ENCODE data around the gene RRM2.
A peak's percentile ranks its signal among the peaks of the same experiment; 100 is the strongest.
"Not testable (repeated sequence)": the region's sequence is repeated elsewhere in the genome, so short reads cannot be mapped to it uniquely, and the experiment has no call there.

The RRM2 gene

GRCh38 chr2:10091182-10091888 is 31.2 kb upstream of the RRM2 start:
- DNase-seq (ENCODE audit: low read depth in 2 of 2, low spot score in 1 of 2), result no peak

GRCh38 chr2:10091889-10092244 is 30.7 kb upstream of the RRM2 start:
- DNase-seq (ENCODE audit: low read depth in 2 of 2, low spot score in 1 of 2), result not testable (repeated sequence)

- no peak for DNase-seq (ENCODE audit: low read depth in 2 of 2, low spot score in 1 of 2)
Observed at GRCh38 chr2:10094271-10094814, 28.2 kb upstream of the RRM2 start.

- no peak for DNase-seq (ENCODE audit: low read depth in 2 of 2, low spot score in 1 of 2)
Observed at GRCh38 chr2:10095175-10095574, 27.4 kb upstream of the RRM2 start.

- DNase-seq (ENCODE audit: low read depth in 2 of 2, low spot score in 1 of 2), result no peak
Observed at GRCh38 chr2:10096641-10097040, 25.9 kb upstream of the RRM2 start.

- no peak for DNase-seq (ENCODE audit: low read depth in 2 of 2, low spot score in 1 of 2)
Observed at GRCh38 chr2:10097352-10098148, 25.0 kb upstream of the RRM2 start.

GRCh38 chr2:10101491-10101890 is 21.0 kb upstream of the RRM2 start:
- DNase-seq (ENCODE audit: low read depth in 2 of 2, low spot score in 1 of 2), result no peak

- no peak for DNase-seq (ENCODE audit: low read depth in 2 of 2, low spot score in 1 of 2)
Observed at GRCh38 chr2:10103179-10103578, 19.4 kb upstream of the RRM2 start.

GRCh38 chr2:10104906-10105305 is 17.6 kb upstream of the RRM2 start:
- not testable (repeated sequence) for DNase-seq (ENCODE audit: low read depth in 2 of 2, low spot score in 1 of 2)

GRCh38 chr2:10109311-10109710 is 13.2 kb upstream of the RRM2 start:
- DNase-seq (ENCODE audit: low read depth in 2 of 2, low spot score in 1 of 2), result no peak

GRCh38 chr2:10119027-10119325 is 3.6 kb upstream of the RRM2 start:
- no peak for DNase-seq (ENCODE audit: low read depth in 2 of 2, low spot score in 1 of 2)

- DNase-seq (ENCODE audit: low read depth in 2 of 2, low spot score in 1 of 2), result no peak
Observed at GRCh38 chr2:10119601-10120157, 2.9 kb upstream of the RRM2 start.

GRCh38 chr2:10120158-10120876 is 2.2 kb upstream of the RRM2 start:
- DNase-seq (ENCODE audit: low read depth in 2 of 2, low spot score in 1 of 2), result peak; percentile 79 to 85

GRCh38 chr2:10120877-10121574 is 1.5 kb upstream of the RRM2 start:
- no peak for DNase-seq (ENCODE audit: low read depth in 2 of 2, low spot score in 1 of 2)

GRCh38 chr2:10123281-10123680 is 742 bp downstream of the RRM2 start:
- DNase-seq (ENCODE audit: low read depth in 2 of 2, low spot score in 1 of 2), result no peak

GRCh38 chr2:10124538-10125045 is 2.1 kb downstream of the RRM2 start:
- no peak for DNase-seq (ENCODE audit: low read depth in 2 of 2, low spot score in 1 of 2)

GRCh38 chr2:10125842-10126631 is 3.5 kb downstream of the RRM2 start:
- DNase-seq (ENCODE audit: low read depth in 2 of 2, low spot score in 1 of 2), result no peak

- no peak for DNase-seq (ENCODE audit: low read depth in 2 of 2, low spot score in 1 of 2)
Observed at GRCh38 chr2:10126632-10127026, 4.1 kb downstream of the RRM2 start.

GRCh38 chr2:10128420-10128819 is 5.9 kb downstream of the RRM2 start:
- DNase-seq (ENCODE audit: low read depth in 2 of 2, low spot score in 1 of 2), result no peak

- no peak for DNase-seq (ENCODE audit: low read depth in 2 of 2, low spot score in 1 of 2)
Observed at GRCh38 chr2:10129490-10129889, 7.0 kb downstream of the RRM2 start.
